Measurements from ENCODE around the gene FOXL2NB. TPM values are rescaled to one million over a fixed set of nuclear protein-coding genes. Genes with fewer than 3 reads are reported as not detected.
A peak's percentile ranks its signal among the peaks of the same experiment; 100 is the strongest.

The FOXL2NB gene
- total and polyA plus RNA-seq, 10 of the 15 experiments (the other 5 are each of a cell fraction or from before 2014, with no cell fraction given) = not detected

DNA sequence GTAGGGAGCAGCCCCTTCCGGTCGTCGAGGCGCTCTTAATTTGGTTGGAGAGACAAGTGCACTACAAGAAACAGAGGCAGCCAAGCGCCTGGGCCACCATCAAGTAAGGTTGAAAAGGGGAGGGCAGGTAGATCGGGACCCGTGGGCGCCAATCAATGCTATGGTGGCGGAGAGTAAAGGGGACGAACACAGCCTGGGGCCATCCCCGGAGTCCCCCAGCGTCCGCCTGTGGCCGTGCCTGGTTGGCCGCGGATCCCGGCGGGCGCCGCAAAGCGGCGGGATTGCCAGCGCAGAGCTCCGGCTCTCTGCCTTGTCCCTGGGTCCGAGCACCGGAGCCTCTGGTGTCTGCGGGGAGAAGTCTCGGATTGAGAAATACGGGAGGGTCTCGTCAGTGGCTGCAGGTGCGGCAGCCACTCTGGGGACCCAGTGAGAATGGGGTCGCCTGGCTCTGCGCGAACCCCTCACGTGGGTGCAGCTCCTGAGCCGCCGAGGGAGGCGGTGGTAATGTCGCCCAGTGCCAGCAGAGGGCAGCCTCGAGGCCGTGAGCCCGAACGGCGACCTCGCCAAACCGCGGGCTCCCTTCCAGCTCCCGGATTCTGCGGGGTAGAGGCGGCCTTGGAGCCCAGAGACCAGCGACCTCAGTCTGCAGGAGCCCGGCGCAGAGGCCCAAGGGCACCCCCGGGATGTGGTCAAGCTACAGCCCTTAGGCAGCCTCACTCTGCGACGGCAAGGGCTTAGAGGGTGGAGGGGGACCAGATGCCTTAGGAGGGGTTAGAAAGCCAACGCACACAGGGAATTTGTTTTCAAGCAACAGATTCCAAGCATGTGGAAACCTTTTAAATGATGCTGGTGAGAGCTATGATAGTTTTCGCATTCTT is 10.9 kb upstream of the FOXL2NB start:
- no TSS peak for BruUV-seq (replicated peaks)
- WGBS (ENCODE audit: insufficient coverage, insufficient replicate concordance, low lambda C conversion rate, missing lambda C conversion rate) = 10% methylated on average over 57 of the region's 58 CpGs
- Histone ChIP-seq H3K27me3 (replicated peaks in 1 of 2; ENCODE audit: control insufficient read depth in 2 of 2, insufficient read depth in 2 of 2, low read length in 1 of 2) (peaks cover 27 to 47% of the 10 kb centered on the region in 2 experiments), H3K36me3 (ENCODE audit: control insufficient read depth in 2 of 2, insufficient read depth in 2 of 2, low read length in 1 of 2) (no peaks in the 10 kb centered on the region), H3K9ac (ENCODE audit: control insufficient read depth, insufficient read depth, low read length) (no peak overlapping the region), H3K4me1 (ENCODE audit: control insufficient read depth, insufficient read depth, low read length) (no peaks in the 10 kb centered on the region), H3K9me3 (replicated peaks; ENCODE audit: control insufficient read depth, insufficient read depth, low read length) (no peaks in the 10 kb centered on the region; the same call in 2 of the 3 replicates), H3K79me2 (ENCODE audit: control insufficient read depth, insufficient read depth, low read length) (no peaks in the 10 kb centered on the region), H3K27ac (ENCODE audit: control insufficient read depth, insufficient read depth) (no peak overlapping the region), H4K20me1 (ENCODE audit: control insufficient read depth, insufficient read depth) (no peaks in the 10 kb centered on the region), H3K4me3 (no peak overlapping the region; the same call in 1 of the 2 replicates), H2AFZ (ENCODE audit: control insufficient read depth, low read depth, low read length) (peak overlapping the region; percentile 38), H3K4me2 (ENCODE audit: control insufficient read depth, insufficient read depth) (peak overlapping the region; percentile 49)
- in situ Hi-C loops (cut with MboI) = loop anchor here (5.0 to 25.0 kb wide), 3 partner anchors 379 to 1174 kb away; partner anchors contain the start of gene SOX14
- FAIRE-seq (peak; percentile 59), ATAC-seq (peak; percentile 89), DNase-seq (ENCODE audit: low read depth, low spot score) (no peak)
- ChIA-PET RAD21 (ENCODE audit: unreplicated experiment) (interaction anchor here (0.6 to 1.3 kb wide), 9 partner anchors 13 to 394 kb away, joined by 3 to 7 read pairs (median 3); no protein-coding TSS in a partner anchor), SMC1A (ENCODE audit: uncharacterized antibody, unreplicated experiment) (interaction anchor here (0.6 to 1.1 kb wide), 6 partner anchors 9 to 457 kb away, joined by 3 to 5 read pairs (median 3); no protein-coding TSS in a partner anchor), CTCF (interaction anchor here (0.6 to 3.0 kb wide), 33 partner anchors 8 to 518 kb away, joined by 3 to 38 read pairs (median 3); no protein-coding TSS in a partner anchor), POLR2A (no interaction called here)
- intact Hi-C loops (cut with micrococcal nuclease; ENCODE audit: unreplicated experiment) = loop anchor here (1.0 kb wide), 1 partner anchor 393 kb away; no protein-coding TSS in a partner anchor
- TF ChIP-seq EED (IDR thresholded peaks at IDR 0.05; ENCODE audit: low read depth) (no peak), HDAC6 (IDR thresholded peaks at IDR 0.05; ENCODE audit: unreplicated experiment) (no peak), SMARCA5 (IDR thresholded peaks at IDR 0.05) (0 out of 2 replicates have a peak, but pooled peaks have one; percentile 38), CBX3 (IDR thresholded peaks at IDR 0.05; ENCODE audit: borderline replicate concordance, low read depth) (no peak), FOS (IDR thresholded peaks at IDR 0.05; ENCODE audit: borderline replicate concordance, extremely low read depth, insufficient read length) (no peak)
- TF ChIP-seq, protein P1, sequence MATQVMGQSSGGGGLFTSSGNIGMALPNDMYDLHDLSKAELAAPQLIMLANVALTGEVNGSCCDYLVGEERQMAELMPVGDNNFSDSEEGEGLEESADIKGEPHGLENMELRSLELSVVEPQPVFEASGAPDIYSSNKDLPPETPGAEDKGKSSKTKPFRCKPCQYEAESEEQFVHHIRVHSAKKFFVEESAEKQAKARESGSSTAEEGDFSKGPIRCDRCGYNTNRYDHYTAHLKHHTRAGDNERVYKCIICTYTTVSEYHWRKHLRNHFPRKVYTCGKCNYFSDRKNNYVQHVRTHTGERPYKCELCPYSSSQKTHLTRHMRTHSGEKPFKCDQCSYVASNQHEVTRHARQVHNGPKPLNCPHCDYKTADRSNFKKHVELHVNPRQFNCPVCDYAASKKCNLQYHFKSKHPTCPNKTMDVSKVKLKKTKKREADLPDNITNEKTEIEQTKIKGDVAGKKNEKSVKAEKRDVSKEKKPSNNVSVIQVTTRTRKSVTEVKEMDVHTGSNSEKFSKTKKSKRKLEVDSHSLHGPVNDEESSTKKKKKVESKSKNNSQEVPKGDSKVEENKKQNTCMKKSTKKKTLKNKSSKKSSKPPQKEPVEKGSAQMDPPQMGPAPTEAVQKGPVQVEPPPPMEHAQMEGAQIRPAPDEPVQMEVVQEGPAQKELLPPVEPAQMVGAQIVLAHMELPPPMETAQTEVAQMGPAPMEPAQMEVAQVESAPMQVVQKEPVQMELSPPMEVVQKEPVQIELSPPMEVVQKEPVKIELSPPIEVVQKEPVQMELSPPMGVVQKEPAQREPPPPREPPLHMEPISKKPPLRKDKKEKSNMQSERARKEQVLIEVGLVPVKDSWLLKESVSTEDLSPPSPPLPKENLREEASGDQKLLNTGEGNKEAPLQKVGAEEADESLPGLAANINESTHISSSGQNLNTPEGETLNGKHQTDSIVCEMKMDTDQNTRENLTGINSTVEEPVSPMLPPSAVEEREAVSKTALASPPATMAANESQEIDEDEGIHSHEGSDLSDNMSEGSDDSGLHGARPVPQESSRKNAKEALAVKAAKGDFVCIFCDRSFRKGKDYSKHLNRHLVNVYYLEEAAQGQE (IDR thresholded peaks at IDR 0.05; ENCODE audit: low read depth, low read length) = no peak
- TF ChIP-seq, protein P2, sequence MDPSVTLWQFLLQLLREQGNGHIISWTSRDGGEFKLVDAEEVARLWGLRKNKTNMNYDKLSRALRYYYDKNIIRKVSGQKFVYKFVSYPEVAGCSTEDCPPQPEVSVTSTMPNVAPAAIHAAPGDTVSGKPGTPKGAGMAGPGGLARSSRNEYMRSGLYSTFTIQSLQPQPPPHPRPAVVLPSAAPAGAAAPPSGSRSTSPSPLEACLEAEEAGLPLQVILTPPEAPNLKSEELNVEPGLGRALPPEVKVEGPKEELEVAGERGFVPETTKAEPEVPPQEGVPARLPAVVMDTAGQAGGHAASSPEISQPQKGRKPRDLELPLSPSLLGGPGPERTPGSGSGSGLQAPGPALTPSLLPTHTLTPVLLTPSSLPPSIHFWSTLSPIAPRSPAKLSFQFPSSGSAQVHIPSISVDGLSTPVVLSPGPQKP (IDR thresholded peaks at IDR 0.05; ENCODE audit: low read depth, low read length) = no peak
- TF ChIP-seq, protein P3, sequence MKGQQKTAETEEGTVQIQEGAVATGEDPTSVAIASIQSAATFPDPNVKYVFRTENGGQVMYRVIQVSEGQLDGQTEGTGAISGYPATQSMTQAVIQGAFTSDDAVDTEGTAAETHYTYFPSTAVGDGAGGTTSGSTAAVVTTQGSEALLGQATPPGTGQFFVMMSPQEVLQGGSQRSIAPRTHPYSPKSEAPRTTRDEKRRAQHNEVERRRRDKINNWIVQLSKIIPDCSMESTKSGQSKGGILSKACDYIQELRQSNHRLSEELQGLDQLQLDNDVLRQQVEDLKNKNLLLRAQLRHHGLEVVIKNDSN (IDR thresholded peaks at IDR 0.05; ENCODE audit: borderline replicate concordance, extremely low read length, insufficient read depth, low read depth, low read length) = peak; percentile 72
- TF ChIP-seq, protein P4, sequence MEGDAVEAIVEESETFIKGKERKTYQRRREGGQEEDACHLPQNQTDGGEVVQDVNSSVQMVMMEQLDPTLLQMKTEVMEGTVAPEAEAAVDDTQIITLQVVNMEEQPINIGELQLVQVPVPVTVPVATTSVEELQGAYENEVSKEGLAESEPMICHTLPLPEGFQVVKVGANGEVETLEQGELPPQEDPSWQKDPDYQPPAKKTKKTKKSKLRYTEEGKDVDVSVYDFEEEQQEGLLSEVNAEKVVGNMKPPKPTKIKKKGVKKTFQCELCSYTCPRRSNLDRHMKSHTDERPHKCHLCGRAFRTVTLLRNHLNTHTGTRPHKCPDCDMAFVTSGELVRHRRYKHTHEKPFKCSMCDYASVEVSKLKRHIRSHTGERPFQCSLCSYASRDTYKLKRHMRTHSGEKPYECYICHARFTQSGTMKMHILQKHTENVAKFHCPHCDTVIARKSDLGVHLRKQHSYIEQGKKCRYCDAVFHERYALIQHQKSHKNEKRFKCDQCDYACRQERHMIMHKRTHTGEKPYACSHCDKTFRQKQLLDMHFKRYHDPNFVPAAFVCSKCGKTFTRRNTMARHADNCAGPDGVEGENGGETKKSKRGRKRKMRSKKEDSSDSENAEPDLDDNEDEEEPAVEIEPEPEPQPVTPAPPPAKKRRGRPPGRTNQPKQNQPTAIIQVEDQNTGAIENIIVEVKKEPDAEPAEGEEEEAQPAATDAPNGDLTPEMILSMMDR (IDR thresholded peaks at IDR 0.05 in 2 of 3, conservative IDR thresholded peaks at IDR 0.05 in 1 of 3; ENCODE audit: control insufficient read depth in 2 of 3, extremely low read depth in 1 of 3, insufficient read depth in 1 of 3, low read depth in 3 of 3, low read length in 3 of 3) = peak; percentile 71 to 92 (median 82)
